ENCODE data around the gene ASB13.

The ASB13 gene

GRCh38 chr10:5647507-5648240 is 18.7 kb downstream of the ASB13 start:
- Mint-ChIP-seq H3K27me3 (no peaks in the 10 kb centered on the region), H3K4me1 (ENCODE audit: low read depth) (no peaks in the 10 kb centered on the region), H3K27ac (no peak overlapping the region), H3K36me3 (ENCODE audit: low read depth) (peaks cover 90% of the 10 kb centered on the region), H3K4me3 (no peak overlapping the region), H3K9me3 (no peaks in the 10 kb centered on the region)
- intact Hi-C loops (cut with micrococcal nuclease), result no loop called here

DNA sequence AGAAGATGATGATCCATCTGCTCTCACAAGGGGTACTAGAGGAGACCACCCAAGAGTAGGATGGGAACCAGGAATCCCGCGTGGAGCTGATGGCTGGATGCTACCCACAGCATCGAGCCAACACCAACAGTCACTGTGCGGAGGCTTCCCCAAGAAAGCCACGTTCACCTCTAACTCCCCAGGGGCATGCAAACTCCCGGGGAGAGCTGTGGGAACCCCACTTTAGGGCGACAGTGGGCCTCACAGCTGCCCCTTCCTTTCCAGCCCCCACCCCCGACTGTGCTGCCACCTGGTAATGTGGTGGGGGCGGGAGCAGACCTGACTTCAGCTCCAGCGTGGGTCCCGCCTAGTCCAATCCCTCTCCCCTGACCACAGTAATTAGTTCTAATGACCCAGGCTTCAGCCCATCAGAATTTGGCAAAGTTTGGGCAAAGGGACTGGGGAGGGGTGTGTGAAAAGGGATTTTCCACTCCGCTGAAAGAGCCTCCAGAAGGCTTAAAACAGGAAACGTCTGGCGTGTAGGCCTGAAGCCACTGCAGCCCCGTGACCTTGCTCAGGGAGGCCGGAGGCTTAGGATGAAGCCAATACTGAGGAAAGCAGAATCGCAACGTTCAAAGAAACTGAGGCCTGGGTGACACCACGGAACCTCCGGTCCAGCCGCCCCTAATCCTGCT is 20.3 kb downstream of the ASB13 start:
- Mint-ChIP-seq H3K4me1 (ENCODE audit: low read depth) (no peaks in the 10 kb centered on the region), H3K4me3 (no peak overlapping the region), H3K36me3 (ENCODE audit: low read depth) (peaks cover 90% of the 10 kb centered on the region), H3K27me3 (no peaks in the 10 kb centered on the region), H3K9me3 (no peaks in the 10 kb centered on the region), H3K27ac (peak overlapping the region; percentile 26)
- intact Hi-C loops (cut with micrococcal nuclease), result no loop called here

DNA sequence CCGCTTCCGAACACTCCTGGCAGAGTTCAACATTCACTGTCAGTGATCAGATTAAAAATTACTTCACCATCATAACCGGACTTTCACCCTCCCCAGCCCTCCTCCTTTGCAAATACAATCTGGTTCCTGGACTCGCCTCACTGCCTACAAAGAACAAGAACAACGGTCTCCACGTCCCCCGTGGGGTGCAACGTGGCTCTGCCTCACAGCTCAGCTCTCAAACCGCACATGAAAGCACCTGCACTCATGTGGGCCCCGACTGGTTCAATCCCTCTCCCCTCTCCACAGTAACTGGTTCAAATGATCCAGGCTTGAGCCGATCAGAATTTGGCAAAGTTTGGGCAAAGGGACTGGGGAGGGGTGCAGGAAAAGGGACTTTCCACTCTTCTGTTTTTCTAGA is 21.0 kb downstream of the ASB13 start:
- no peaks in the 10 kb centered on the region for H3K27me3 Mint-ChIP-seq
- no peak overlapping the region for H3K27ac Mint-ChIP-seq
- H3K9me3 Mint-ChIP-seq, result no peaks in the 10 kb centered on the region
- H3K4me1 Mint-ChIP-seq (ENCODE audit: low read depth), result no peaks in the 10 kb centered on the region
- intact Hi-C loops (cut with micrococcal nuclease), result no loop called here
- H3K4me3 Mint-ChIP-seq, result no peak overlapping the region
- peaks cover 90% of the 10 kb centered on the region for H3K36me3 Mint-ChIP-seq (ENCODE audit: low read depth)

GRCh38 chr10:5644930-5645329 is 21.5 kb downstream of the ASB13 start:
- H3K9me3 Mint-ChIP-seq, result no peaks in the 10 kb centered on the region
- H3K27ac Mint-ChIP-seq, result no peak overlapping the region
- H3K27me3 Mint-ChIP-seq, result no peaks in the 10 kb centered on the region
- H3K4me3 Mint-ChIP-seq, result no peak overlapping the region
- H3K4me1 Mint-ChIP-seq (ENCODE audit: low read depth), result no peaks in the 10 kb centered on the region
- intact Hi-C loops (cut with micrococcal nuclease), result no loop called here
- peaks cover 90% of the 10 kb centered on the region for H3K36me3 Mint-ChIP-seq (ENCODE audit: low read depth)

DNA sequence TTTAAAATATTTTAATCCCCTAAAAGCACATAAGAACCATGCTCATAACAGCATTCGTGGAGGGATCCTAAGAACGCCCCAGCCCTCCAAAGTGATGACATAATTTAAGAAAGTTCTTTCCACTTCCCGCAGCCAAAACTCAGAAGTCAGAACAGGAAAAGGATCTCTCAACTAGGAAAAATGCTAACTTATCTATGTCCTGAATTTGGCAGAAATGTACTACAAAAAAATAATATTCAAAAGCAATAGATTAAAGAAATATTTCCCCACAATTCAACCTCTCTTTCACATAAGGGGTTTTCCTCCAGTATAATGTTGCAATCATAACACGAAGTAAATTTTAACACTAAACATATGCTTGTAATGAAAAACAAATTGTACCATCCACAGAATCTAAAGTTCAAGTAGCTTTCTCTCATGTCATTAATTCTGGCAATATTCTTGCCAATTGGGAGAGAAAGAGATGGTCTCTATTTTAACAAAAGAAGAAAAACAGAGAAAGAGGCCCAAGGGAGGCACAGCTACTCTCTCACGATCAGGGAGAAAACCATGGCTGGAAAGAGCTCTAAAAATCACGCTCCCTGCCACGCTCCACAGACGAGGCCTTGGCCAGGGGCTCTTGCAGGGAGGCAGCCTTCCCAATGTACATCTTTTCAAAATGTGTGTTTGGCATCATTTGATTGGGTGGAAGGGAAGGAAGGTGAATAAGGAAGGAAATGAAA is 22.9 kb downstream of the ASB13 start:
- H3K27me3 Mint-ChIP-seq, result no peaks in the 10 kb centered on the region
- no peak overlapping the region for H3K27ac Mint-ChIP-seq
- no peaks in the 10 kb centered on the region for H3K4me1 Mint-ChIP-seq (ENCODE audit: low read depth)
- intact Hi-C loops (cut with micrococcal nuclease), result no loop called here
- no peaks in the 10 kb centered on the region for H3K9me3 Mint-ChIP-seq
- no peak overlapping the region for H3K4me3 Mint-ChIP-seq
- peaks cover 88% of the 10 kb centered on the region for H3K36me3 Mint-ChIP-seq (ENCODE audit: low read depth)

GRCh38 chr10:5641501-5641900 is 24.9 kb downstream of the ASB13 start:
- no peaks in the 10 kb centered on the region for H3K4me1 Mint-ChIP-seq (ENCODE audit: low read depth)
- H3K27me3 Mint-ChIP-seq, result no peaks in the 10 kb centered on the region
- intact Hi-C loops (cut with micrococcal nuclease), result no loop called here
- H3K4me3 Mint-ChIP-seq, result no peak overlapping the region
- peaks cover 75% of the 10 kb centered on the region for H3K36me3 Mint-ChIP-seq (ENCODE audit: low read depth)
- no peaks in the 10 kb centered on the region for H3K9me3 Mint-ChIP-seq
- no peak overlapping the region for H3K27ac Mint-ChIP-seq

GRCh38 chr10:5640501-5640900 is 25.9 kb downstream of the ASB13 start:
- peaks cover 68% of the 10 kb centered on the region for H3K36me3 Mint-ChIP-seq (ENCODE audit: low read depth)
- H3K4me1 Mint-ChIP-seq (ENCODE audit: low read depth), result no peaks in the 10 kb centered on the region
- no peaks in the 10 kb centered on the region for H3K9me3 Mint-ChIP-seq
- intact Hi-C loops (cut with micrococcal nuclease), result no loop called here
- H3K27ac Mint-ChIP-seq, result no peak overlapping the region
- H3K4me3 Mint-ChIP-seq, result no peak overlapping the region
- H3K27me3 Mint-ChIP-seq, result no peaks in the 10 kb centered on the region

- H3K4me3 Mint-ChIP-seq, result no peak overlapping the region
- H3K27ac Mint-ChIP-seq, result no peak overlapping the region
- H3K36me3 Mint-ChIP-seq (ENCODE audit: low read depth), result peaks cover 68% of the 10 kb centered on the region
- H3K4me1 Mint-ChIP-seq (ENCODE audit: low read depth), result no peaks in the 10 kb centered on the region
- no peaks in the 10 kb centered on the region for H3K27me3 Mint-ChIP-seq
- intact Hi-C loops (cut with micrococcal nuclease), result no loop called here
- no peaks in the 10 kb centered on the region for H3K9me3 Mint-ChIP-seq
Observed at GRCh38 chr10:5640036-5640435, 26.4 kb downstream of the ASB13 start.

GRCh38 chr10:5639066-5639465 is 27.3 kb downstream of the ASB13 start:
- Mint-ChIP-seq H3K4me3 (no peak overlapping the region), H3K4me1 (ENCODE audit: low read depth) (no peaks in the 10 kb centered on the region), H3K27ac (no peak overlapping the region), H3K36me3 (ENCODE audit: low read depth) (peaks cover 58% of the 10 kb centered on the region), H3K9me3 (no peaks in the 10 kb centered on the region), H3K27me3 (no peaks in the 10 kb centered on the region)
- intact Hi-C loops (cut with micrococcal nuclease), result no loop called here

GRCh38 chr10:5638494-5638893 is 27.9 kb downstream of the ASB13 start:
- peaks cover 53% of the 10 kb centered on the region for H3K36me3 Mint-ChIP-seq (ENCODE audit: low read depth)
- intact Hi-C loops (cut with micrococcal nuclease), result no loop called here
- H3K4me1 Mint-ChIP-seq (ENCODE audit: low read depth), result no peaks in the 10 kb centered on the region
- no peaks in the 10 kb centered on the region for H3K27me3 Mint-ChIP-seq
- no peaks in the 10 kb centered on the region for H3K9me3 Mint-ChIP-seq
- no peak overlapping the region for H3K27ac Mint-ChIP-seq
- H3K4me3 Mint-ChIP-seq, result no peak overlapping the region

GRCh38 chr10:5634918-5635317 is 31.5 kb downstream of the ASB13 start:
- intact Hi-C loops (cut with micrococcal nuclease), result no loop called here
- H3K27me3 Mint-ChIP-seq, result no peaks in the 10 kb centered on the region
- no peak overlapping the region for H3K4me3 Mint-ChIP-seq

DNA sequence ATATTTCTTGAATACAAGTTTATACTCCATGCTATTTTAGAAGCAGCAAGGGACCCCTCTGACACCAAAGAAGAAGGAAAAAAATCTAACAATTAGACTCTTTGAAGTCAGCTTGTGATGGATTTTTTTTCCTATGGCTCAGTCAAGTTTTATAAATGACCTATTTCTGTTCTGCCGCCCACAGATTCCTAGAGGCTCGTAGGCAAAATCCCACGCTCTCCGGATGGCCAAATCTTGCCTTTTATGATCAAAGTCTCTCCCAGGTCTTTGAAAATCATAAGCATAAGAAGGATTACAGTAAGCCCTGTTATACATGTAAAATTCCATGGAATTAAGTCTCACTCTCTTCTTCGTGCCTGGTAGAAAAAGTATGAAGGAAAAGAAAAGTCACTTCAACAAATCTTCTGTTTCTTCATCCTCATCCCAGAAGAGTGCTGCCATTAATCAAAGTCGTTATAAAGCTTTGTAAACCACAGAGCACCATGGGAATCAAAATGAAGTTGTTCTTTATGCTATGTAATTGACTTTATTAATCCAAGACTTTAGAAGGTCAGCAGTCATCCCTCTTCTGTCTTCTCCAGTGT is 33.1 kb downstream of the ASB13 start:
- H3K36me3 Mint-ChIP-seq (ENCODE audit: low read depth), result peaks cover 3% of the 10 kb centered on the region
- intact Hi-C loops (cut with micrococcal nuclease), result no loop called here
- no peak overlapping the region for H3K4me3 Mint-ChIP-seq
- no peak overlapping the region for H3K27ac Mint-ChIP-seq
- H3K9me3 Mint-ChIP-seq, result no peaks in the 10 kb centered on the region
- H3K4me1 Mint-ChIP-seq (ENCODE audit: low read depth), result peaks cover 5% of the 10 kb centered on the region
- peaks cover 6% of the 10 kb centered on the region for H3K27me3 Mint-ChIP-seq

More at GRCh38 chr10:5634918-5635317, 31.5 kb downstream of the ASB13 start:
- Mint-ChIP-seq H3K27ac (no peak overlapping the region), H3K4me1 (ENCODE audit: low read depth) (no peaks in the 10 kb centered on the region), H3K9me3 (no peaks in the 10 kb centered on the region), H3K36me3 (ENCODE audit: low read depth) (peaks cover 17% of the 10 kb centered on the region)

- H3K27me3 Mint-ChIP-seq, result peaks cover 10% of the 10 kb centered on the region
- intact Hi-C loops (cut with micrococcal nuclease), result no loop called here
- no peak overlapping the region for H3K4me3 Mint-ChIP-seq
- H3K4me1 Mint-ChIP-seq (ENCODE audit: low read depth), result peaks cover 5% of the 10 kb centered on the region
- no peak overlapping the region for H3K27ac Mint-ChIP-seq
- H3K9me3 Mint-ChIP-seq, result no peaks in the 10 kb centered on the region
- H3K36me3 Mint-ChIP-seq (ENCODE audit: low read depth), result no peaks in the 10 kb centered on the region
Observed at GRCh38 chr10:5632446-5632845, 33.9 kb downstream of the ASB13 start.

- Mint-ChIP-seq H3K9me3 (no peaks in the 10 kb centered on the region), H3K4me1 (ENCODE audit: low read depth) (peaks cover 5% of the 10 kb centered on the region), H3K4me3 (no peak overlapping the region), H3K27me3 (peaks cover 10% of the 10 kb centered on the region), H3K27ac (no peak overlapping the region), H3K36me3 (ENCODE audit: low read depth) (no peaks in the 10 kb centered on the region)
- intact Hi-C loops (cut with micrococcal nuclease), result no loop called here
Observed at GRCh38 chr10:5631936-5632335, 34.5 kb downstream of the ASB13 start.
